HepG2 (cell line): Measurements from ENCODE around the gene IQSEC1. TPM values are rescaled to one million over a fixed set of nuclear protein-coding genes. Genes with fewer than 3 reads are reported as not detected.
A peak's percentile ranks its signal among the peaks of the same experiment; 100 is the strongest.

Experiments used
- ATAC-seq: fragments of 200-7000 bp; cut with Tn5 transposase; 3 replicates; pipeline ENCODE4 v1.9.1; 2020; ENCODE audit warnings: mild to moderate bottlenecking, moderate library complexity
- BruUV-seq: library from RNA; stranded (reverse); fragments of 400-500 nt; replicated peaks from 2 replicates; lab custom pipeline; 2021; lab: Mats Ljungman, UMichigan
- CTCF ChIA-PET: fragments of 300-600 bp; formaldehyde crosslinking; extraction: SDS; loops from one replicate; lab custom pipeline; 2021; ENCODE audit warnings: low total read pairs, inconsistent platforms, low intra/inter-chr PET ratio; lab: Yijun Ruan, JAX
- POLR2A ChIA-PET: fragments of 350-600 bp; sonication (Branson Sonifier 250); formaldehyde crosslinking; loops from one replicate; lab custom pipeline; 2020; ENCODE audit warnings: antibody characterized with exemption, inconsistent platforms; lab: Yijun Ruan, JAX
- DNase-seq: peaks from one replicate; pipeline ENCODE4 v3.0.0-alpha.2; 2015; ENCODE audit warnings: low spot score
- FAIRE-seq: peaks from 3 replicates; lab custom pipeline; 2011; peaks lifted over from hg19 to GRCh38; lab: Jason Lieb, UNC
- H2AFZ ChIP-seq: one replicate; pipeline ENCODE4 v1.6.1; 2011; ENCODE audit warnings: low read length, inconsistent platforms
- H3K27ac ChIP-seq: fragments of 300-600 bp; 3 replicates; pipeline ENCODE4 v1.8.0; 2011; ENCODE audit warnings: mixed run types, mild to moderate bottlenecking, mixed read lengths, low read length, inconsistent platforms; ENCODE audit not compliant: insufficient read depth; ENCODE audit errors: extremely low read length
- H3K27me3 ChIP-seq, 2 experiments: fragments of 200-600 bp in 1 of 2; 2 replicates in 1 of 2; 3 replicates in 1 of 2; pipeline versions ENCODE4 v1.6.0 to v1.8.0; 2011; ENCODE audit warnings: low read length in 2 of 2, mild to moderate bottlenecking in 2 of 2, moderate library complexity in 2 of 2, inconsistent platforms in 1 of 2; ENCODE audit not compliant: insufficient read depth in 2 of 2, control insufficient read depth in 1 of 2
- H3K36me3 ChIP-seq, 2 experiments: fragments of 200-600 bp in 1 of 2; replicated peaks in 1 of 2; 2 replicates in 1 of 2; 3 replicates in 1 of 2; pipeline versions ENCODE4 v1.5.1 to v1.8.0; 2011; ENCODE audit warnings: low read length in 2 of 2, inconsistent platforms in 1 of 2; ENCODE audit not compliant: insufficient read depth in 2 of 2, control insufficient read depth in 1 of 2
- H3K4me1 ChIP-seq: 2 replicates; pipeline ENCODE4 v1.5.1; 2012; ENCODE audit warnings: low read length, inconsistent platforms; ENCODE audit not compliant: insufficient read depth
- H3K4me2 ChIP-seq: 2 replicates; pipeline ENCODE4 v1.6.0; 2011; ENCODE audit warnings: low read depth, low read length, inconsistent platforms
- H3K4me3 ChIP-seq, 3 experiments: fragments of 200-600 bp in 1 of 3; sonication (generic), shearing (Covaris generic) in 1 of 3; replicated peaks in 1 of 3; 2 replicates each; pipeline ENCODE4 v1.5.1; 2011 to 2016; ENCODE audit warnings: low read length in 3 of 3, inconsistent platforms in 2 of 3, low read depth in 2 of 3, mild to moderate bottlenecking in 2 of 3, control low read depth in 1 of 3, mixed read lengths in 1 of 3; ENCODE audit not compliant: insufficient read depth in 1 of 3
- H3K79me2 ChIP-seq: one replicate; pipeline ENCODE4 v1.6.1; 2011; ENCODE audit warnings: low read length, inconsistent platforms; ENCODE audit not compliant: insufficient read depth
- H3K9ac ChIP-seq: 2 replicates; pipeline ENCODE4 v1.6.0; 2011; ENCODE audit warnings: mild to moderate bottlenecking, low read depth, low read length, inconsistent platforms; ENCODE audit not compliant: insufficient read depth
- H3K9me3 ChIP-seq: 2 replicates; pipeline ENCODE4 v1.5.1; 2012; ENCODE audit warnings: mild to moderate bottlenecking, low read length
- H4K20me1 ChIP-seq: 2 replicates; pipeline ENCODE4 v1.6.0; 2011; ENCODE audit warnings: inconsistent platforms, mild to moderate bottlenecking, low read length, moderate library complexity; ENCODE audit not compliant: insufficient read depth
- LCORL ChIP-seq, 2 experiments: fragments of 450-650 bp in 1 of 2; sonication (generic) in 1 of 2; formaldehyde crosslinking in 1 of 2; IDR thresholded peaks; 2 replicates each; pipeline versions ENCODE4 v1.5.0 to v1.6.1; 2017 to 2020; ENCODE audit warnings: antibody characterized with exemption in 1 of 2, missing genetic modification reagents in 1 of 2
- PHF20 ChIP-seq: sonication (generic); formaldehyde crosslinking; IDR thresholded peaks from 2 replicates; pipeline ENCODE4 v1.5.0; 2020; ENCODE audit warnings: mild to moderate bottlenecking, missing genetic modification reagents
- PLRG1 ChIP-seq: fragments of 450-650 bp; conservative IDR thresholded peaks from 2 replicates; pipeline ENCODE4 v1.6.1; 2016
- POLR2AphosphoS5 ChIP-seq: IDR thresholded peaks from 2 replicates; pipeline ENCODE4 v1.6.1; 2012; ENCODE audit warnings: low read depth, low read length
- POLR2G ChIP-seq: fragments of 200-400 bp; formaldehyde crosslinking; IDR thresholded peaks from 2 replicates; pipeline ENCODE4 v1.6.1; 2018; ENCODE audit warnings: mild to moderate bottlenecking, low read depth, low read length, moderate library complexity
- ZBTB38 ChIP-seq: sonication (generic); formaldehyde crosslinking; IDR thresholded peaks from 2 replicates; pipeline ENCODE4 v1.5.1; 2020; ENCODE audit warnings: mild to moderate bottlenecking, missing genetic modification reagents
- ZNF570 ChIP-seq: sonication (generic); formaldehyde crosslinking; IDR thresholded peaks from 2 replicates; pipeline ENCODE4 v1.4.0; 2020; ENCODE audit warnings: mild to moderate bottlenecking, missing genetic modification reagents, borderline replicate concordance
- WGBS: methylation state at CpG from one replicate; pipeline ENCODE4 v1.1.6; 2017; ENCODE audit warnings: low lambda C conversion rate; 5-methylcytosine and 5-hydroxymethylcytosine counted together
- in situ Hi-C: cut with HindIII; loops from 2 replicates; pipeline ENCODE4 v1.10.0; 2017; ENCODE audit warnings: low pct_unique_long_range_greater_than_20kb; ENCODE audit not compliant: extremely low pct_ligation_motif_present
- intact Hi-C: fragments of 100-400 bp; cut with micrococcal nuclease; formaldehyde crosslinking; loops from one replicate; pipeline ENCODE4 v1.10.0; 2022; ENCODE audit not compliant: unreplicated experiment
- polyA plus RNA-seq, 8 experiments: library from polyadenylated mRNA; depleted of rRNA in 3 of 8; stranded (reverse) in 7 of 8; unstranded in 1 of 8; fragments of >200 nt; fragmentation: Illumina TruSeq in 4 of 8; extraction: Trizol in 4 of 8; gene quantifications; 2 replicates each; pipeline versions ENCODE4 v1.2.1 to v1.2.3, GENCODE V29; 2011 to 2016; ENCODE audit warnings: low read depth in 4 of 8, missing spikeins in 1 of 8, mixed read lengths in 1 of 8; ENCODE audit not compliant: insufficient read depth in 1 of 8
- total RNA-seq, 5 experiments: library from RNA; depleted of rRNA; stranded (reverse); fragments of >200 nt; fragmentation: Illumina TruSeq; extraction: Trizol; gene quantifications; 2 replicates each; pipeline ENCODE4 v1.2.3, GENCODE V29; 2016; ENCODE audit warnings: low read depth in 1 of 5

IQSEC1 gene
- total and polyA plus RNA-seq, 2 of the 13 experiments (the other 11 are each of a cell fraction or from before 2014, with no cell fraction given) = 17.4 to 20.2 TPM

- Histone ChIP-seq H3K79me2 (no peaks in the 10 kb centered on the region), H3K4me3 (no peak overlapping the region), H3K9ac (no peak overlapping the region), H2AFZ (no peak overlapping the region), H3K27ac (no peak overlapping the region), H3K4me1 (peaks cover 40% of the 10 kb centered on the region), H3K36me3 (peaks cover 7 to 23% of the 10 kb centered on the region in 2 experiments), H4K20me1 (0 out of 2 replicates have a peak, but pooled peaks cover 5% of the 10 kb centered on the region), H3K27me3 (no peaks in the 10 kb centered on the region), H3K9me3 (no peaks in the 10 kb centered on the region), H3K4me2 (no peak overlapping the region)
- 0 out of 2 replicates have a peak, but pooled peaks have one; percentile 8 for TF ChIP-seq POLR2AphosphoS5
- TF ChIP-seq PHF20 (CRISPR knock-in tag) = no peak
- TF ChIP-seq POLR2G = peak; percentile 29; the same call in 1 of the 2 replicates
- TF ChIP-seq ZNF570 (CRISPR knock-in tag) = no peak
- no peak for TF ChIP-seq LCORL (IDR thresholded peaks at IDR 0.05)
- TF ChIP-seq LCORL (CRISPR knock-in tag; IDR thresholded peaks at IDR 0.05) = 0 out of 2 replicates have a peak, but pooled peaks have one; percentile 34
- peak; percentile 55; the same call in 1 of the 2 replicates for TF ChIP-seq ZBTB38
- TF ChIP-seq PLRG1 = no peak
- TSS peak; percentile 34 for BruUV-seq
- ChIA-PET CTCF (no interaction called here), POLR2A (interaction anchor here (0.8 kb wide), 1 partner anchor 88 kb away, joined by 3 read pairs; no protein-coding TSS in a partner anchor)
- in situ Hi-C loops = no loop called here
- intact Hi-C loops = no loop called here
- DNase-seq (no peak), ATAC-seq (peak; percentile 35), FAIRE-seq (no peak)
- WGBS = 69% methylated on average over 14 of the region's 14 CpGs
Measured at GRCh38 chr3:12896063-12896985, 176.9 kb downstream of the IQSEC1 start.
